ENCODE data around the gene TAF11L10.
"Not testable (repeated sequence)": the region's sequence is repeated elsewhere in the genome, so short reads cannot be mapped to it uniquely, and the experiment has no call there.

TAF11L10 gene

DNA sequence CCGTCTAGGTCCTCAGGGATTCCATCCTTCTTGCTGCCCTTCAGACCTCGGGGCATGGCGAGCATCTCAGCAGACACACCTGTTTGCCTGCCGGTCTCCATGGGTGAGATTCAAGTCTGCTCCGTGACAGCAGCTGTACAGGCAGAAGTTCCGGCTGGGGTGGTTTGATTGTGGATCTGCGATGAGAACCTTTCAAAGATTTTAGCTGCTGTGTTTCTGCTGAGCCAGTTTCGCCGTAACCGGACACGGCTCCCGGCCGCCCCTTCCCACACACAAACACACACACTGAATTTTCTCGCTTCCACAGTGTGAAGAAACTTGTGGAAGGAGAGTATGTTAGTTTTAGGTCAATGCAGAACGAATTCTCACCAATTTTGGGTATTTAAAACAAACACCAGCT, at the start of gene TAF11L10:
TSS of gene TAF11L10 (minus strand) at position 101 of the 400 bp plus-strand sequence.
- not testable (repeated sequence) for DNase-seq

DNA sequence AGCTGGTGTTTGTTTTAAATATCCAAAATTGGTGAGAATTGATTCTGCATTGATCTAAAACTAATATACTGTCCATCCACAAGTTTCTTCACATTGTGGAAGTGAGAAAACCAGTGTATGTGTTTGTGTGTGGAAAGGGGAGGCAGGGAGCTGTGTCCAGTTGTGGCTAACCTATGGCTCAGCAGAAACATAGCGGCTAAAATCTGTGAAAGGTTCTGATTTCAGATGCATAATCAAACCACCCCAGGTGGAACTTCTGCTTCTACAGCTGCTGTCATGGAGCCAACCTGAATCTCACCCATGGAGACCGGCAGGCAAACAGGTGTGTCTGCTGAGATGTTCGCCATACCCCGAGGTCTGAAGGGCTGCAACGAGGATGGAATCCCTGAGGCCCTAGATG, 36.5 kb upstream of the TAF11L10 start, which contains the start of gene TAF11L14:
TSS of gene TAF11L14 (plus strand) at position 301 of the 400 bp plus-strand sequence.
- DNase-seq: no peak

DNA sequence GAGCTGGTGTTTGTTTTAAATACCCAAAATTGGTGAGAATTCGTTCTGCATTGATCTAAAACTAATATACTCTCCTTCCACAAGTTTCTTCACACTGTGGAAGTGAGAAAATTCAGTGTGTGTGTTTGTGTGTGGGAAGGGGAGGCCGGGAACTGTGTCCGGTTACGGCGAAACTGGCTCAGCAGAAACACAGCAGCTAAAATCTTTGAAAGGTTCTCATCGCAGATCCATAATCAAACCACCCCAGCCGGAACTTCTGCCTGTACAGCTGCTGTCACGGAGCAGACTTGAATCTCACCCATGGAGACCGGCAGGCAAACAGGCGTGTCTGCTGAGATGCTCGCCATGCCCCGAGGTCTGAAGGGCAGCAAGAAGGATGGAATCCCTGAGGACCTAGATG, 34.2 kb upstream of the TAF11L10 start, which contains the start of gene TAF11L13:
TSS of gene TAF11L13 (plus strand) at position 301 of the 400 bp plus-strand sequence.
- not testable (repeated sequence) for DNase-seq

DNA sequence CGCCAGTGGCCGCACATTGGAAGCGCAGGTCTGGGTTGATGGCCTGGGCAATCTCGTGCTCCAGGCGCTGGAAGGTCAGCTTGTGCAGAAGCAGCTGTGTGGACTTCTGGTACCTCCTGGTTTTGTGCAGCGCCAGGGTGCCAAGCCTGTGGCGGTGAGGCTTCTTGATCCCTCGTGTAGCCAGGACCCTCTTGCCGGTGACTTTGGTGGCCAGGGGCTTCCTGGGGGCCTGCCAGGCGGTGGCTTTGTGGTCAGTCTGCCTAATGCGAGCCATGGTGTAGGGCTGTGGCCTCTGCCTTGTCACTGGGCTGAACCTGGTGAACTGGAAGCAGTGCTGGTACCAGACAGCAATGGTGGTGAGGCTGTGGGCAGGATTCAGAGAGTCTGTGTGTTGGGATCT, 28.1 kb upstream of the TAF11L10 start:
- DNase-seq: no peak

DNA sequence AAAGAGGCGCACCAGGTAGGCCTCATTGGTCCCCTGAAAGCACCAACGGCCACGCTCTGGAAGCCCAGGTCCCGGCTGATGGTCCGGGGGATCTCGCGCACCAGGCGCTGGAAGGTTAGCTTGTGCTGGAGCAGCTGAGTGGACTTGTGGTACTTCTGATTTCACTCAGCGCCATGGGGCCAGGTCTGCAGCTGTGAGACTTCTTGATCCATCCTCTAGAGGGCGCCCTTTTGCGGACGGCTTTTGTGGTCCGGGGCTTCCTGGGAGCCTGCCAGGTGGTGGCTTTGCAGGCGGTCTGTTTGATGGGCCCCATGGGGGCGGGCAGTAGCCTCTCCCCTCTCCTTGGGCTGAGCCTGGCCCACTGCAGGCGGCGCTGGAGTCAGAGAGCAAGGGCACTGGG, 23.0 kb upstream of the TAF11L10 start:
- no peak for DNase-seq

DNA sequence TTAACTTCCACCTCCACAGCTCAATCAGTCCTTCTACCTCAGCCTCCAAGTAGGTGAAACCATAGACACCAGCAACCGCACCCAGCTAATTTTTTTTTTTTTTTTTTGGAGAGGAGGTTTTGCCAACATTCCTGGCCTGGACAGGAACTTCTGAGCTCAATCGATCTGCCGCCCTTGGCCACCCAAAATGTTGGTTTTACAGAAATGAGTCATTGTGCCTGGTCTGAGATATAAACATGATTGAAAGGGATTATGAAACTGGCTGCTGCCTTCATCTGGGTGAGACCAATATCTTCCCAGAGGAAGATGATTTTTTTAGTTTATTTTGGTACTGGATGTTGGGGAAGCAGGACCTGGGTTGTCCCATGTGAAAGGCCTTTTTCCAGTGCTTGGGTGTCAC, 21.7 kb upstream of the TAF11L10 start:
- DNase-seq: no peak

DNA sequence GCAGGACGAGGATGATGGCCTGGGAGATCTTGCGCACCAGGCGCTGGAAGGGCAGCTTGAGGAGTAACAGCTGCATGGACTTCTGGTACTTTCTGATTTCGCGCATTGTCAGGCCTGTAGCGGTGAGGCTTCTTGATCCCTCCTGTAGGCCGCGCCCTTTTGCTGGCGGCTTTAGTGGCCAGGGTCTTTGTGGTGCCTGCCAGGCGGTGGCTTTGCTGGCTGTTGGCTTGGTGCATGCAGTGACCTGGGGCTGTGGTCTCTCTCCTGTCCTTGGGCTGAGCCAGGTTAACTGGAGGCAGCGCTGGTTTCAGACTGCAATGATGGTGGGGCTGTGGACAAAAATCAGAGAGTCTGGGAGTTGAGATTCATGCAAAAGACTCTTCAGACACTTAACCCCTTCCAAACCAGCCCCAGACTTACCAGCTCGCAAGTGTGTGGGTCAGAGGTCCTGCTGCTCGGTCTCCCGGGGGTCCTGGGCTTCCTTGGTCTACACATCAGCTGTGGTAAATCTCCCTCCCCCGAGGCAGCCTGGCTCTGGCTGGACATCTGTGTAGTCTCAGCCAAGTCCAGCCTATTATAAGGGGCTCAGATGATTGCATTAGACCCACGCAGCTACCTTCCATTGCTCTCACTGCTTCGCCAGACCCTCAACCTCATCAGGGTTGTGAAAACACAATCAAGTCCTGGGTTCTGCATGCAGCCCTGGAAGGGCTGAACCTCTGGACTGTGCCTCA, 17.4 kb upstream of the TAF11L10 start:
- no peak for DNase-seq

DNA sequence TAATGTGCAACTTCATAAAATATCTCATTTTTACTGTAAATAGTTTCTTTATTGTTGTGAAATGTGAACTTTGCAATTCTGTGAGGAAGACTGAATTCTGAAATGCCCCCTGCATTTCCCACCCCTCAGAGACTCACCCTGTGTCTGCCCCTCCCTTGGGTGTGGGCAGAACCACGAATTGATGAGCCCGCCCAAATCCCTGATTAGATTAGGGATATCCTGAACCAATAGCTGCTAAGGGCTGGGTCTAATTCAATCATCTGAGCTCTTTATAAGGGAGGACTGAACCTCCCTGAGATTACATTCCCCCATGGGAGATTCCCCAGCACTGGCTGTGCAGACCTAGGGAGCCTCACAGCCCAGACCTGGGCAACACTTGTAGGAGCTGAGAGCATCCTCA, 12.5 kb upstream of the TAF11L10 start, which contains the start of gene TAF11L12:
TSS of gene TAF11L12 (plus strand) at position 301 of the 400 bp plus-strand sequence.
- not testable (repeated sequence) for DNase-seq

DNA sequence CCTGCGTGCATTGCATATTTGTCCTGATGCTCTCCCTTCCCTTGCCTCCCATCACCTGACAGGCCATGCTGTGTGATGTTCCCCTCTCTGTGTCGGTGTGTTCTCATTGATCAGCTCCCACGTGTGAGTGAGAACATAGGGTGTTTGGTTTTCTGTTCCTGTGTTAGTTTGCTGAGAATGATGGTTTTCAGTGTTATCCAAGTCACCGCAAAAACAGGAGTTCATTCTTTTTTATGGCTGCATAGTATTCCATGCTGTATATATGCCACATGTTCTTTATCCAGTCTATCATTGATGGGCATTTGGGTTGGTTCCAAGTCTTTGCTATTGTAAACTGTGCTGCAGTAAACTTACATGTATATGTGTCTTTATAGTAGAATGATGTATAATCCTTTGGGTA, 9.8 kb upstream of the TAF11L10 start:
- not testable (repeated sequence) for DNase-seq

DNA sequence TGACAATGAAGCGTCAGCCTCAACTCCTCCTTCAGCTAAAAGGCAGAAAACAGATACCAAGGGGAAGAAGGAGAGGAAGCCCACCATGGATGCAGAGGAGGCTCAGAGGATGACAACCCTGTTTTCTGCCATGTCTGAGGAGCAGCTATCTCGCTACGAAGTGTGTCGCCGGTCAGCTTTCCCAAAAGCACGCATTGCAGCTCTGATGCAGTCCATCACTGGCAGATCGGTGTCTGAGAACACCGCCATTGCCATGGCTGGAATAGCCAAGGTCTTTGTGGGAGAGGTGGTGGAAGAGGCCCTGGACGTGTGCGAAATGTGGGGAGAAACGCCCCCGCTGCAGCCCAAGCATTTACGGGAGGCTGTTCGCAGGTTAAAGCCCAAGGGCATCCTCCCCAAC, 7.3 kb upstream of the TAF11L10 start:
- no peak for DNase-seq

DNA sequence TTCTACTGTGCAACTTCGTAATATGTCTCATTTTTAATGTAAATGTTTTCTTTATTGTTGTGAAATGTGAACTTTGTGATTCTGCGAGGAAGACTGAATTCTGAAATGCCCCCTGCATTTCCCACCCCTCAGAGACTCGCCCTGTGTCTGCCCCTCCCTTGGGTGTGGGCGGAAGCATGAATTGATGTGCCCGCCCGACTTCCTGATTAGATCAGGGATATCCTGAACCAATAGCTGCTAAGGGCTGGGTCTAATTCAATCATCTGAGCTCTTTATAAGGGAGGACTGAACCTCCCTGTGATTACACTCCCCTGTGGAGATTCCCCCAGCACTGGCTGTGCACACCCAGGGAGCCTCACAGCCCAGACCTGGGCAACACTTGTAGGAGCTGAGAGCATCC, 6.3 kb upstream of the TAF11L10 start, which contains the start of gene TAF11L11:
TSS of gene TAF11L11 (plus strand) at position 304 of the 400 bp plus-strand sequence.
- DNase-seq: not testable (repeated sequence)

DNA sequence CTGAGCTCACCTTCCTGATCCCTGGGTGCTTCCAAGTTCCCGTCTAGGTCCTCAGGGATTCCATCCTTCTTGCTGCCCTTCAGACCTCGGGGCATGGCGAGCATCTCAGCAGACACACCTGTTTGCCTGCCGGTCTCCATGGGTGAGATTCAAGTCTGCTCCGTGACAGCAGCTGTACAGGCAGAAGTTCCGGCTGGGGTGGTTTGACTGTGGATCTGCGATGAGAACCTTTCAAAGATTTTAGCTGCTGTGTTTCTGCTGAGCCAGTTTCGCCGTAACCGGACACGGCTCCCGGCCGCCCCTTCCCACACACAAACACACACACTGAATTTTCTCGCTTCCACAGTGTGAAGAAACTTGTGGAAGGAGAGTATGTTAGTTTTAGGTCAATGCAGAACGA, 3.4 kb downstream of the TAF11L10 start, which contains the start of gene TAF11L9:
TSS of gene TAF11L9 (minus strand) at position 140 of the 400 bp plus-strand sequence.
- not testable (repeated sequence) for DNase-seq

DNA sequence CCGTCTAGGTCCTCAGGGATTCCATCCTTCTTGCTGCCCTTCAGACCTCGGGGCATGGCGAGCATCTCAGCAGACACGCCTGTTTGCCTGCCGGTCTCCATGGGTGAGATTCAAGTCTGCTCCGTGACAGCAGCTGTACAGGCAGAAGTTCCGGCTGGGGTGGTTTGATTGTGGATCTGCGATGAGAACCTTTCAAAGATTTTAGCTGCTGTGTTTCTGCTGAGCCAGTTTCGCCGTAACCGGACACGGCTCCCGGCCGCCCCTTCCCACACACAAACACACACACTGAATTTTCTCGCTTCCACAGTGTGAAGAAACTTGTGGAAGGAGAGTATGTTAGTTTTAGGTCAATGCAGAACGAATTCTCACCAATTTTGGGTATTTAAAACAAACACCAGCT, 6.8 kb downstream of the TAF11L10 start, which contains the start of gene TAF11L8:
TSS of gene TAF11L8 (minus strand) at position 101 of the 400 bp plus-strand sequence.
- DNase-seq: not testable (repeated sequence)

DNA sequence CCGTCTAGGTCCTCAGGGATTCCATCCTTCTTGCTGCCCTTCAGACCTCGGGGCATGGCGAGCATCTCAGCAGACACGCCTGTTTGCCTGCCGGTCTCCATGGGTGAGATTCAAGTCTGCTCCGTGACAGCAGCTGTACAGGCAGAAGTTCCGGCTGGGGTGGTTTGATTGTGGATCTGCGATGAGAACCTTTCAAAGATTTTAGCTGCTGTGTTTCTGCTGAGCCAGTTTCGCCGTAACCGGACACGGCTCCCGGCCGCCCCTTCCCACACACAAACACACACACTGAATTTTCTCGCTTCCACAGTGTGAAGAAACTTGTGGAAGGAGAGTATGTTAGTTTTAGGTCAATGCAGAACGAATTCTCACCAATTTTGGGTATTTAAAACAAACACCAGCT, 12.0 kb downstream of the TAF11L10 start, which contains the start of gene TAF11L7:
TSS of gene TAF11L7 (minus strand) at position 101 of the 400 bp plus-strand sequence.
- DNase-seq: not testable (repeated sequence)
